GM04504 (cell line): ENCODE results near the gene ADSS2.
"Not testable (repeated sequence)": the region's sequence is repeated elsewhere in the genome, so short reads cannot be mapped to it uniquely, and the experiment has no call there.

ENCODE experiments used
- DNase-seq: peaks from one replicate; pipeline ENCODE4 v3.0.0-alpha.2; 2012; ENCODE audit warnings: low read depth

The ADSS2 gene

GRCh38 chr1:244451539-244451950 is at the start of gene ADSS2:
Gene ADSS2 (minus strand): TSS chr1:244451909. CDS start chr1:244451817, 92 bp downstream.
- DNase-seq = no peak

- DNase-seq = not testable (repeated sequence)
Measured at GRCh38 chr1:244500515-244500914, 48.8 kb upstream of the ADSS2 start.

- DNase-seq = not testable (repeated sequence)
Measured at GRCh38 chr1:244499484-244499883, 47.8 kb upstream of the ADSS2 start.

- DNase-seq = no peak
Measured at GRCh38 chr1:244497805-244498204, 46.1 kb upstream of the ADSS2 start.

GRCh38 chr1:244496186-244496585 is 44.5 kb upstream of the ADSS2 start:
- no peak for DNase-seq

GRCh38 chr1:244494653-244495052 is 42.9 kb upstream of the ADSS2 start:
- DNase-seq = no peak

GRCh38 chr1:244484971-244485370 is 33.3 kb upstream of the ADSS2 start:
- DNase-seq = not testable (repeated sequence)

GRCh38 chr1:244473059-244473605 is 21.4 kb upstream of the ADSS2 start:
- no peak for DNase-seq

GRCh38 chr1:244466724-244467123 is 15.0 kb upstream of the ADSS2 start:
- no peak for DNase-seq

- DNase-seq = peak; percentile 80
Measured at GRCh38 chr1:244461245-244462071, 9.7 kb upstream of the ADSS2 start, which contains the start of gene CATSPERE. Gene CATSPERE (plus strand): TSS chr1:244461273. CDS start chr1:244461430, 157 bp downstream.

GRCh38 chr1:244460197-244460596 is 8.5 kb upstream of the ADSS2 start:
- DNase-seq = no peak

GRCh38 chr1:244458781-244459180 is 7.1 kb upstream of the ADSS2 start:
- no peak for DNase-seq

- DNase-seq = no peak
Measured at GRCh38 chr1:244456586-244456985, 4.9 kb upstream of the ADSS2 start.

GRCh38 chr1:244454412-244454811 is 2.7 kb upstream of the ADSS2 start:
- no peak for DNase-seq

GRCh38 chr1:244451951-244452795 is 464 bp upstream of the ADSS2 start:
- peak; percentile 99 for DNase-seq

- peak; percentile 31 for DNase-seq
Measured at GRCh38 chr1:244450597-244451538, 841 bp downstream of the ADSS2 start.

- DNase-seq = no peak
Measured at GRCh38 chr1:244449936-244450508, 1.7 kb downstream of the ADSS2 start.

GRCh38 chr1:244448279-244449036 is 3.3 kb downstream of the ADSS2 start:
- no peak for DNase-seq

GRCh38 chr1:244447552-244447951 is 4.2 kb downstream of the ADSS2 start:
- no peak for DNase-seq

GRCh38 chr1:244447024-244447423 is 4.7 kb downstream of the ADSS2 start:
- no peak for DNase-seq
